Measurements from ENCODE around the gene SNX9. TPM values are rescaled to one million over a fixed set of nuclear protein-coding genes. Genes with fewer than 3 reads are reported as not detected.

SNX9 gene
- polyA plus RNA-seq, 2 of the 4 experiments (the other 2 are of a cell fraction) = 13.9 to 29.8 TPM

DNA sequence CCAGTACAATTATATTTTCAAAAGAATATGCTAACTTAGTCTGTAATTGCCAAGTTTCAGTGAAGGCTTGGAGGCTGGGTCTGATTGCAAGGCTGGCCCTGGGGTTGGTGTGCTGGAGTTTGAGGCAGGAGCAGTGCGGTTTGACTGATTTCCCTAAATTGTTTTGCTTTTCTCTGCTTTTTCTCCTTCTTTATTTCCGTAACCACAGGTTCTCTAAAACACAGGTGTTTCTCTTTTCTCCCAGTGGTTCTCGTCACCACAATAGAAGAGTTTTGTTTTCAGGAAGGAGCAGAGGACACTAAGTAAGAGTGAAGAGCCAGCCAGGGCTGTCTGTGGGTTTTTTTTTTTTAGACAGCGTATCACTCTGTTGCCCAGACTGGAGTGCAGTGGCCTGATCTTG is 8.2 kb upstream of the SNX9 start (continued):
- TF ChIP-seq, protein P1, sequence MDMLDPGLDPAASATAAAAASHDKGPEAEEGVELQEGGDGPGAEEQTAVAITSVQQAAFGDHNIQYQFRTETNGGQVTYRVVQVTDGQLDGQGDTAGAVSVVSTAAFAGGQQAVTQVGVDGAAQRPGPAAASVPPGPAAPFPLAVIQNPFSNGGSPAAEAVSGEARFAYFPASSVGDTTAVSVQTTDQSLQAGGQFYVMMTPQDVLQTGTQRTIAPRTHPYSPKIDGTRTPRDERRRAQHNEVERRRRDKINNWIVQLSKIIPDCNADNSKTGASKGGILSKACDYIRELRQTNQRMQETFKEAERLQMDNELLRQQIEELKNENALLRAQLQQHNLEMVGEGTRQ (IDR thresholded peaks at IDR 0.05) = no peak

DNA sequence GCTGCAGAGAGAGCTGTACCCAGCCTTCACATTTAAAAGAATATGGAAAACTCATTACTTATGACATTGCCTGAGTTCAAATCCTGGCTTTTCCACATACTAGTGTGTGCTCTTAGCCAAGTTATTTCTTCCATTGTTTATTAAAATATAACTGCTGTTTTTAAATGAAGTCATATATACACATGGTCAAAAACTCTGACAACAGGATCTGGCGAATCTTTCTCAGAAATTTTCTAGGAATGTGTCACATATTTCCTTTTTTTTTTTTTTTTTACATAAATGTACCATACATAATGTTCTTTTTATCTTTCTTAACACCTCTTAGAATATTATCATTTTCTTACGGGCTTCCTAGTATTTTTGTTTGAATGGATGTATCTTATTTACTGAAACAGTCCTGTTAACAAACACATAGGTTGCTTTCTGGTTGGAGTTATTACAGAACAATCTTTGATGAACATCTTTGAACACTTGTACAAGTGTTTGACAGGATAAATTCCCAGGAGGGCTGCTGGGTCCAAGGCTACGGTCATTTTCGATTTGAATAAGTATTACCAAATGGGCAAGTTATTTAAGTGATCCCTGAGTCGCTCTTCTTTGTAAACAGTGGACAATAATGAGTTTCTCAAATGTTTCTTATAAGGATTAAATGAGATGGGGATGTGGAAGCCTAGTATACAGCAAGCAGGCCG is 1.6 kb upstream of the SNX9 start:
- ChIA-PET POLR2A (no interaction called here), CTCF (interaction anchor here (1.3 to 3.0 kb wide), 2 partner anchors 20 to 65 kb away, joined by 3 to 15 read pairs; no protein-coding TSS in a partner anchor)
- no peak for FAIRE-seq
- no peak for TF ChIP-seq CBX8 (IDR thresholded peaks at IDR 0.05)
- no peak for TF ChIP-seq JUNB (IDR thresholded peaks at IDR 0.05)
- TF ChIP-seq EHMT2 (IDR thresholded peaks at IDR 0.05; ENCODE audit: low read depth) = no peak
- no peak for TF ChIP-seq FOSL2 (IDR thresholded peaks at IDR 0.05)
- no peak for TF ChIP-seq FOSL2 (CRISPR knock-in tag; IDR thresholded peaks at IDR 0.05)
- TF ChIP-seq NR3C1 (IDR thresholded peaks at IDR 0.05) = no peak
- TF ChIP-seq RCOR1 (IDR thresholded peaks at IDR 0.05; ENCODE audit: low read depth, low read length) = no peak
- no peak for TF ChIP-seq HOXA7 (CRISPR knock-in tag; IDR thresholded peaks at IDR 0.05)
- TF ChIP-seq, protein P2, sequence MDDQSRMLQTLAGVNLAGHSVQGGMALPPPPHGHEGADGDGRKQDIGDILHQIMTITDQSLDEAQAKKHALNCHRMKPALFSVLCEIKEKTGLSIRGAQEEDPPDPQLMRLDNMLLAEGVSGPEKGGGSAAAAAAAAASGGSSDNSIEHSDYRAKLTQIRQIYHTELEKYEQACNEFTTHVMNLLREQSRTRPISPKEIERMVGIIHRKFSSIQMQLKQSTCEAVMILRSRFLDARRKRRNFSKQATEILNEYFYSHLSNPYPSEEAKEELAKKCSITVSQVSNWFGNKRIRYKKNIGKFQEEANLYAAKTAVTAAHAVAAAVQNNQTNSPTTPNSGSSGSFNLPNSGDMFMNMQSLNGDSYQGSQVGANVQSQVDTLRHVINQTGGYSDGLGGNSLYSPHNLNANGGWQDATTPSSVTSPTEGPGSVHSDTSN (IDR thresholded peaks at IDR 0.05) = no peak
- TF ChIP-seq EP300 (IDR thresholded peaks at IDR 0.05) = no peak
- TF ChIP-seq ZFP36 (IDR thresholded peaks at IDR 0.05; ENCODE audit: borderline replicate concordance, partially characterized antibody) = no peak
- no peak for TF ChIP-seq RNF2 (IDR thresholded peaks at IDR 0.05; ENCODE audit: borderline replicate concordance, low read depth)
- TF ChIP-seq, protein P3, sequence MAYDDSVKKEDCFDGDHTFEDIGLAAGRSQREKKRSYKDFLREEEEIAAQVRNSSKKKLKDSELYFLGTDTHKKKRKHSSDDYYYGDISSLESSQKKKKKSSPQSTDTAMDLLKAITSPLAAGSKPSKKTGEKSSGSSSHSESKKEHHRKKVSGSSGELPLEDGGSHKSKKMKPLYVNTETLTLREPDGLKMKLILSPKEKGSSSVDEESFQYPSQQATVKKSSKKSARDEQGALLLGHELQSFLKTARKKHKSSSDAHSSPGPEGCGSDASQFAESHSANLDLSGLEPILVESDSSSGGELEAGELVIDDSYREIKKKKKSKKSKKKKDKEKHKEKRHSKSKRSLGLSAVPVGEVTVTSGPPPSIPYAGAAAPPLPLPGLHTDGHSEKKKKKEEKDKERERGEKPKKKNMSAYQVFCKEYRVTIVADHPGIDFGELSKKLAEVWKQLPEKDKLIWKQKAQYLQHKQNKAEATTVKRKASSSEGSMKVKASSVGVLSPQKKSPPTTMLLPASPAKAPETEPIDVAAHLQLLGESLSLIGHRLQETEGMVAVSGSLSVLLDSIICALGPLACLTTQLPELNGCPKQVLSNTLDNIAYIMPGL (CRISPR knock-in tag; IDR thresholded peaks at IDR 0.05; ENCODE audit: borderline replicate concordance) = no peak
- TF ChIP-seq RARB (CRISPR knock-in tag; IDR thresholded peaks at IDR 0.05) = no peak
- no peak for TF ChIP-seq CHD2 (IDR thresholded peaks at IDR 0.05; ENCODE audit: low read length, partially characterized antibody)
- TF ChIP-seq MAZ (IDR thresholded peaks at IDR 0.05; ENCODE audit: borderline replicate concordance, low read depth, low read length) = no peak
- TF ChIP-seq MYC (IDR thresholded peaks at IDR 0.05; ENCODE audit: borderline replicate concordance, low read length) = no peak
- TF ChIP-seq, protein P4, sequence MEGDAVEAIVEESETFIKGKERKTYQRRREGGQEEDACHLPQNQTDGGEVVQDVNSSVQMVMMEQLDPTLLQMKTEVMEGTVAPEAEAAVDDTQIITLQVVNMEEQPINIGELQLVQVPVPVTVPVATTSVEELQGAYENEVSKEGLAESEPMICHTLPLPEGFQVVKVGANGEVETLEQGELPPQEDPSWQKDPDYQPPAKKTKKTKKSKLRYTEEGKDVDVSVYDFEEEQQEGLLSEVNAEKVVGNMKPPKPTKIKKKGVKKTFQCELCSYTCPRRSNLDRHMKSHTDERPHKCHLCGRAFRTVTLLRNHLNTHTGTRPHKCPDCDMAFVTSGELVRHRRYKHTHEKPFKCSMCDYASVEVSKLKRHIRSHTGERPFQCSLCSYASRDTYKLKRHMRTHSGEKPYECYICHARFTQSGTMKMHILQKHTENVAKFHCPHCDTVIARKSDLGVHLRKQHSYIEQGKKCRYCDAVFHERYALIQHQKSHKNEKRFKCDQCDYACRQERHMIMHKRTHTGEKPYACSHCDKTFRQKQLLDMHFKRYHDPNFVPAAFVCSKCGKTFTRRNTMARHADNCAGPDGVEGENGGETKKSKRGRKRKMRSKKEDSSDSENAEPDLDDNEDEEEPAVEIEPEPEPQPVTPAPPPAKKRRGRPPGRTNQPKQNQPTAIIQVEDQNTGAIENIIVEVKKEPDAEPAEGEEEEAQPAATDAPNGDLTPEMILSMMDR (IDR thresholded peaks at IDR 0.05) = no peak
- no peak for TF ChIP-seq NFE2L2 (conservative IDR thresholded peaks at IDR 0.05; ENCODE audit: low read length)
- no peak for TF ChIP-seq TP53 (CRISPR knock-in tag; IDR thresholded peaks at IDR 0.05)
- TF ChIP-seq, protein P5, sequence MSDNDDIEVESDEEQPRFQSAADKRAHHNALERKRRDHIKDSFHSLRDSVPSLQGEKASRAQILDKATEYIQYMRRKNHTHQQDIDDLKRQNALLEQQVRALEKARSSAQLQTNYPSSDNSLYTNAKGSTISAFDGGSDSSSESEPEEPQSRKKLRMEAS (IDR thresholded peaks at IDR 0.05) = no peak
- Histone ChIP-seq H3K9me3 (no peaks in the 10 kb centered on the region), H3K4me2 (no peak overlapping the region), H3K4me1 (peaks cover 22% of the 10 kb centered on the region), H3K4me3 (no peak overlapping the region), H3K27ac (no peak overlapping the region)
- no peak for ATAC-seq
- WGBS (ENCODE audit: missing lambda C conversion rate) = 90% methylated on average over 6 of the region's 6 CpGs
- no peak for DNase-seq (ENCODE audit: low read depth in 1 of 2, low spot score in 1 of 2)

All from A549 (cell line).